SK-N-SH (cell line): ENCODE data around the gene AKAP10. TPM values are rescaled to one million over a fixed set of nuclear protein-coding genes. Genes with fewer than 3 reads are reported as not detected.
A peak's percentile ranks its signal among the peaks of the same experiment; 100 is the strongest.
"Not testable (repeated sequence)": the region's sequence is repeated elsewhere in the genome, so short reads cannot be mapped to it uniquely, and the experiment has no call there.

Experiments used
- CTCF ChIA-PET: fragments of 300-600, 350-600 bp; formaldehyde crosslinking; extraction: SDS; loops from one replicate; lab custom pipeline; 2021; lab: Yijun Ruan, JAX
- POLR2A ChIA-PET: fragments of 350-600 bp; sonication (Branson Sonifier 250); formaldehyde crosslinking; extraction: SDS; loops from one replicate; lab custom pipeline; 2020; ENCODE audit warnings: antibody characterized with exemption, inconsistent platforms; lab: Yijun Ruan, JAX
- DNase-seq: peaks from one replicate; pipeline ENCODE4 v3.0.0; 2012
- H2AFZ ChIP-seq: fragments of 200-600 bp; sonication (generic); 2 replicates; pipeline ENCODE4 v1.8.1; 2016; ENCODE audit warnings: antibody characterized with exemption, mild to moderate bottlenecking, low read depth
- H3F3A ChIP-seq: fragments of 200-600 bp; sonication (generic); replicated peaks from 2 replicates; pipeline ENCODE3; 2016; ENCODE audit warnings: antibody characterized with exemption, mild to moderate bottlenecking; ENCODE audit not compliant: insufficient read depth
- H3K27ac ChIP-seq, 2 experiments: fragments of 200-500 bp in 1 of 2; fragments of 200-600 bp in 1 of 2; sonication (Bioruptor generic) in 1 of 2; sonication (generic), shearing (Covaris generic) in 1 of 2; 2 replicates each; pipeline versions ENCODE4 v1.5.1 to v1.6.1; 2014 to 2016; ENCODE audit warnings: low read depth in 2 of 2, inconsistent platforms in 1 of 2, low read length in 1 of 2, mild to moderate bottlenecking in 1 of 2, mixed read lengths in 1 of 2
- H3K27me3 ChIP-seq: fragments of 200-600 bp; sonication (generic), shearing (Covaris generic); 2 replicates; pipeline ENCODE4 v1.6.1; 2016; ENCODE audit warnings: mixed run types; ENCODE audit not compliant: insufficient read depth
- H3K36me3 ChIP-seq, 2 experiments: fragments of 200-500 bp in 1 of 2; fragments of 200-600 bp in 1 of 2; sonication (Bioruptor generic) in 1 of 2; sonication (generic) in 1 of 2; replicated peaks in 1 of 2; 2 replicates each; pipeline versions ENCODE3 to v1.5.1; 2014 to 2016; ENCODE audit warnings: low read length in 1 of 2, mild to moderate bottlenecking in 1 of 2; ENCODE audit not compliant: insufficient read depth in 2 of 2, control insufficient read depth in 1 of 2
- H3K4me1 ChIP-seq, 2 experiments: fragments of 200-500 bp in 1 of 2; fragments of 200-600 bp in 1 of 2; sonication (Bioruptor generic) in 1 of 2; sonication (generic), shearing (Covaris generic) in 1 of 2; 2 replicates each; pipeline versions ENCODE4 v1.5.1 to v1.6.1; 2014 to 2016; ENCODE audit warnings: low read depth in 1 of 2, low read length in 1 of 2, mixed run types in 1 of 2; ENCODE audit not compliant: insufficient read depth in 2 of 2, control insufficient read depth in 1 of 2
- H3K4me2 ChIP-seq: fragments of 200-600 bp; sonication (generic), shearing (Covaris generic); 2 replicates; pipeline ENCODE4 v1.6.1; 2017; ENCODE audit warnings: mixed run types
- H3K4me3 ChIP-seq, 2 experiments: fragments of 200-500 bp in 1 of 2; fragments of 200-600 bp in 1 of 2; sonication (Bioruptor generic) in 1 of 2; sonication (generic), shearing (Covaris generic) in 1 of 2; 2 replicates each; pipeline versions ENCODE4 v1.5.1 to v1.8.1; 2014 to 2016; ENCODE audit warnings: low read depth in 2 of 2, inconsistent platforms in 1 of 2, low read length in 1 of 2, mild to moderate bottlenecking in 1 of 2, mixed read lengths in 1 of 2, moderate library complexity in 1 of 2
- H3K79me2 ChIP-seq: fragments of 200-600 bp; sonication (generic); 2 replicates; pipeline ENCODE4 v1.8.1; 2017; ENCODE audit warnings: mild to moderate bottlenecking; ENCODE audit not compliant: insufficient read depth
- H3K9ac ChIP-seq: fragments of 200-600 bp; sonication (generic); 2 replicates; pipeline ENCODE4 v1.6.1; 2017; ENCODE audit warnings: mixed run types
- H3K9me2 ChIP-seq: fragments of 200-600 bp; sonication (generic); 2 replicates; pipeline ENCODE4 v1.6.1; 2017; ENCODE audit warnings: mixed run types
- H3K9me3 ChIP-seq: fragments of 200-600 bp; sonication (generic); 2 replicates; pipeline ENCODE4 v1.6.1; 2017; ENCODE audit warnings: mixed run types, mild to moderate bottlenecking, moderate library complexity
- H4K20me1 ChIP-seq: fragments of 200-600 bp; sonication (generic); 2 replicates; pipeline ENCODE4 v1.6.1; 2017; ENCODE audit warnings: mild to moderate bottlenecking, mixed run types; ENCODE audit not compliant: insufficient read depth
- GATA2 ChIP-seq: sonication (generic); formaldehyde crosslinking; IDR thresholded peaks from 2 replicates; pipeline ENCODE4 v1.5.0; 2020; ENCODE audit warnings: mild to moderate bottlenecking, missing genetic modification reagents
- MXI1 ChIP-seq: IDR thresholded peaks from 2 replicates; pipeline ENCODE4 v1.6.1; 2012; ENCODE audit warnings: mild to moderate bottlenecking, low read depth, low read length, improper control_type of control experiment
- NRF1 ChIP-seq: IDR thresholded peaks from 2 replicates; pipeline ENCODE4 v1.6.1; 2012; ENCODE audit warnings: low read depth, mild to moderate bottlenecking, low read length
- POLR2AphosphoS5 ChIP-seq: IDR thresholded peaks from 2 replicates; pipeline ENCODE4 v1.6.1; 2012; ENCODE audit warnings: low read depth, low read length
- RAD21 ChIP-seq: IDR thresholded peaks from 2 replicates; pipeline ENCODE4 v1.6.1; 2012; ENCODE audit warnings: mild to moderate bottlenecking, low read length
- RCOR1 ChIP-seq: fragments of 150-350 bp; IDR thresholded peaks from 2 replicates; pipeline ENCODE4 v1.6.1; 2017; ENCODE audit warnings: antibody characterized with exemption, low read length
- ZBTB33 ChIP-seq: IDR thresholded peaks from 2 replicates; pipeline ENCODE4 v1.4.0; 2012; ENCODE audit warnings: low read depth, borderline replicate concordance
- WGBS: methylation state at CpG from one replicate; pipeline ENCODE4 v1.1.6; 2017; ENCODE audit warnings: low lambda C conversion rate; 5-methylcytosine and 5-hydroxymethylcytosine counted together
- polyA plus RNA-seq, 3 experiments: library from polyadenylated mRNA; depleted of rRNA; stranded (reverse); fragments of >200 nt; gene quantifications; 2 replicates each; pipeline ENCODE4 v1.2.3, GENCODE V29; 2012
- TF ChIP-seq, protein P1 (sequence below): IDR thresholded peaks from 2 replicates; pipeline ENCODE4 v1.4.0; 2012; ENCODE audit warnings: low read depth, borderline replicate concordance

The AKAP10 gene
- polyA plus RNA-seq, 1 of the 3 experiments (the other 2 are of a cell fraction) = 12.7 TPM

- TF ChIP-seq MXI1 (no peak), RCOR1 (no peak), POLR2AphosphoS5 (peak; percentile 30; the same call in 1 of the 2 replicates), RAD21 (no peak), ZBTB33 (no peak), GATA2 (CRISPR knock-in tag) (no peak)
- TF ChIP-seq, protein P1, sequence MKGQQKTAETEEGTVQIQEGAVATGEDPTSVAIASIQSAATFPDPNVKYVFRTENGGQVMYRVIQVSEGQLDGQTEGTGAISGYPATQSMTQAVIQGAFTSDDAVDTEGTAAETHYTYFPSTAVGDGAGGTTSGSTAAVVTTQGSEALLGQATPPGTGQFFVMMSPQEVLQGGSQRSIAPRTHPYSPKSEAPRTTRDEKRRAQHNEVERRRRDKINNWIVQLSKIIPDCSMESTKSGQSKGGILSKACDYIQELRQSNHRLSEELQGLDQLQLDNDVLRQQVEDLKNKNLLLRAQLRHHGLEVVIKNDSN = 0 out of 2 replicates have a peak, but pooled peaks have one; percentile 29
Measured at GRCh38 chr17:19958023-19958422, 19.6 kb downstream of the AKAP10 start (continued).

DNA sequence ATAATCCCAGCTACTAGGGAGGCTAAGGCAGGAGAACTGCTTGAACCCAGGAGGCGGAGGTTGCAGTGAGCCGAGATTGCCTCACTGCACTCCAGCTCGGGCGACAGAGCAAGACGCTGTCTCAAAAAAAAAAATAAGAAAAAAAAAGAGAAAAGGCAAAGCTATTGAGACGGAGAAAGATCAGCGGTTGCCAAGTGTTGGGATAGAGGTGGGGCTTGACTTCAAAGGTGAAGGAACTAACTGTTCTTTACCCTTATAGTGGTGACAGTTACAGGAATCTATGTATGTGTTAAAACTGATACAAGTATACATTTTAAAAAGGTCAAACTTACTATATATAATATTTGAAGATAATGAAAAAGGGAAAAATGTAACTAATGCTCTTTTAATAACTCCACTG lies 22.5 kb downstream of the AKAP10 start:
- no peak overlapping the region for H3K27ac ChIP-seq
- no peak for DNase-seq
- H2AFZ ChIP-seq = no peak overlapping the region
- H3K4me3 ChIP-seq = no peak overlapping the region
- ChIA-PET POLR2A (no interaction called here), CTCF (no interaction called here)
- H3K36me3 ChIP-seq = peaks cover 7 to 48% of the 10 kb centered on the region in 2 experiments
- no peak overlapping the region for H3K4me2 ChIP-seq
- H3K27me3 ChIP-seq = no peaks in the 10 kb centered on the region
- no peaks in the 10 kb centered on the region for H4K20me1 ChIP-seq
- TF ChIP-seq NRF1 = no peak
- H3K4me1 ChIP-seq = peaks cover 0 to 12% of the 10 kb centered on the region in 2 experiments; a peak in 3 of 4 replicates
- H3K9ac ChIP-seq = no peak overlapping the region
- H3K9me2 ChIP-seq = no peaks in the 10 kb centered on the region
- 0 out of 2 replicates have a peak, but pooled peaks cover 2% of the 10 kb centered on the region for H3K9me3 ChIP-seq
- 99% methylated on average over 7 of the region's 7 CpGs for WGBS
- peaks cover 77% of the 10 kb centered on the region for H3K79me2 ChIP-seq
- peaks cover 29% of the 10 kb centered on the region for H3F3A ChIP-seq

DNA sequence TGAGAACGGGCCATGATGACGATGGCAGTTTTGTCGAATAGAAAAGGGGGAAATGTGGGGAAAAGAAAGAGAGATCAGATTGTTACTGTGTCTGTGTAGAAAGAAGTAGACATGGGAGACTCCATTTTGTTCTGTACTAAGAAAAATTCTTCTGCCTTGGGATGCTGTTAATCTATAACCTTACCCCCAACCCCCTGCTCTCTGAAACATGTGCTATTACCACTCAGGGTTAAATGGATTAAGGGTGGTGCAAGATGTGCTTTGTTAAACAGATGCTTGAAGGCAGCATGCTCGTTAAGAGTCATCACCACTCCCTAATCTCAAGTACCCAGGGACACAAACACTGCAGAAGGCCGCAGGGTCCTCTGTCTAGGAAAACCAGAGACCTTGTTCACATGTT lies 26.2 kb downstream of the AKAP10 start:
- H3K27me3 ChIP-seq, H3K27ac ChIP-seq, CTCF ChIA-PET, DNase-seq, H3F3A ChIP-seq, POLR2A ChIA-PET, H3K9me3 ChIP-seq, H3K9ac ChIP-seq, H3K4me2 ChIP-seq, H3K9me2 ChIP-seq, H2AFZ ChIP-seq, H3K4me1 ChIP-seq, H3K4me3 ChIP-seq: not testable (repeated sequence)
- H3K79me2 ChIP-seq = peaks cover 99% of the 10 kb centered on the region
- peaks cover 26 to 65% of the 10 kb centered on the region in 2 experiments for H3K36me3 ChIP-seq
- H4K20me1 ChIP-seq = peaks cover 16% of the 10 kb centered on the region; the same call in 1 of the 2 replicates
- WGBS = 90% methylated on average over 4 of the region's 5 CpGs

GRCh38 chr17:19950624-19951195 lies 26.9 kb downstream of the AKAP10 start:
- H3F3A ChIP-seq, H3K27me3 ChIP-seq, H3K27ac ChIP-seq, H3K4me2 ChIP-seq, H3K9me2 ChIP-seq, H3K9me3 ChIP-seq, H3K4me1 ChIP-seq, POLR2A ChIA-PET, H2AFZ ChIP-seq, CTCF ChIA-PET, DNase-seq, H3K4me3 ChIP-seq, H3K9ac ChIP-seq: not testable (repeated sequence)
- WGBS = 97% methylated on average over 14 of the region's 43 CpGs
- Histone ChIP-seq H4K20me1 (peaks cover 16% of the 10 kb centered on the region; the same call in 1 of the 2 replicates), H3K79me2 (peaks cover 95% of the 10 kb centered on the region), H3K36me3 (peaks cover 26 to 61% of the 10 kb centered on the region in 2 experiments)
